Neural progenitor cell (in vitro differentiated cells): ENCODE measurements around the gene PNMA8A.

Experiments used
- CTCF ChIP-seq: fragments of 200-600 bp; sonication (generic); IDR thresholded peaks from 2 replicates; pipeline ENCODE4 v1.5.1; 2017; ENCODE audit warnings: antibody characterized with exemption, mild to moderate bottlenecking
- EZH2 ChIP-seq: fragments of 200-600 bp; sonication (generic); IDR thresholded peaks from 2 replicates; pipeline ENCODE4 v1.6.1; 2017; ENCODE audit warnings: antibody characterized with exemption, mild to moderate bottlenecking, moderate library complexity
- EZH2phosphoT487 ChIP-seq: fragments of 200-600 bp; sonication (generic); IDR thresholded peaks from 2 replicates; pipeline ENCODE4 v1.6.1; 2017; ENCODE audit warnings: antibody characterized with exemption

GRCh38 chr19:46493236-46494145, 22.1 kb upstream of the PNMA8A start:
- peak; percentile 11 for TF ChIP-seq CTCF
- peak; percentile 64 for TF ChIP-seq EZH2phosphoT487
- TF ChIP-seq EZH2: peak; percentile 58
